MCF 10A (cell line): ENCODE measurements around the gene PDCD1LG2. TPM values are rescaled to one million over a fixed set of nuclear protein-coding genes. Genes with fewer than 3 reads are reported as not detected.
"Not testable (repeated sequence)": the region's sequence is repeated elsewhere in the genome, so short reads cannot be mapped to it uniquely, and the experiment has no call there.

ENCODE experiments used
- BruUV-seq: library from RNA; stranded (reverse); fragments of 400-500 nt; replicated peaks from 2 replicates; lab custom pipeline; 2021; lab: Mats Ljungman, UMichigan
- CTCF ChIA-PET: fragments of 300-600 bp; sonication (Branson Sonifier 250); formaldehyde crosslinking; extraction: SDS; loops from one replicate; lab custom pipeline; 2021; ENCODE audit warnings: antibody characterized with exemption, inconsistent platforms; lab: Yijun Ruan, JAX
- POLR2A ChIA-PET: fragments of 300-600, 350-650 bp; sonication (Branson Sonifier 250); formaldehyde crosslinking; extraction: SDS; loops from one replicate; lab custom pipeline; 2020; ENCODE audit warnings: antibody characterized with exemption, inconsistent platforms; lab: Yijun Ruan, JAX
- DNase-seq: peaks from one replicate; pipeline ENCODE4 v3.0.0-alpha.2; 2018; ENCODE audit not compliant: unreplicated experiment
- H3K27ac Mint-ChIP-seq: one replicate; pipeline ENCODE4 v1.8.0; 2022; ENCODE audit warnings: mild to moderate bottlenecking, low read depth, mixed read lengths; ENCODE audit not compliant: unreplicated experiment
- H3K27me3 Mint-ChIP-seq: one replicate; pipeline ENCODE4 v1.8.0; 2022; ENCODE audit warnings: mixed read lengths; ENCODE audit not compliant: insufficient read depth, unreplicated experiment
- H3K36me3 Mint-ChIP-seq: one replicate; pipeline ENCODE4 v1.8.0; 2022; ENCODE audit warnings: mild to moderate bottlenecking, moderate library complexity, mixed read lengths; ENCODE audit not compliant: insufficient read depth, unreplicated experiment
- H3K4me1 Mint-ChIP-seq: one replicate; pipeline ENCODE4 v1.8.0; 2022; ENCODE audit warnings: mixed read lengths; ENCODE audit not compliant: insufficient read depth, unreplicated experiment
- H3K4me3 Mint-ChIP-seq: one replicate; pipeline ENCODE4 v1.8.0; 2022; ENCODE audit warnings: mild to moderate bottlenecking, moderate library complexity, mixed read lengths; ENCODE audit not compliant: unreplicated experiment
- H3K9me3 Mint-ChIP-seq: one replicate; pipeline ENCODE4 v1.8.0; 2022; ENCODE audit warnings: mixed read lengths; ENCODE audit not compliant: unreplicated experiment
- intact Hi-C: fragments of 100-400 bp; cut with micrococcal nuclease; formaldehyde crosslinking; loops from 2 replicates; pipeline ENCODE4 v1.14.1; 2022
- total RNA-seq: library from RNA; stranded (reverse); gene quantifications from 2 replicates; pipeline ENCODE4 v1.2.3, GENCODE V29; 2022
- TF ChIP-seq, protein P1 (sequence below): fragments of 200-600 bp; IDR thresholded peaks from one replicate; pipeline ENCODE4 v1.8.0; 2022; ENCODE audit warnings: antibody characterized with exemption, mild to moderate bottlenecking; ENCODE audit not compliant: unreplicated experiment

Gene PDCD1LG2
- total RNA-seq, 1 experiment from 2014 or later: 1.8 TPM

DNA sequence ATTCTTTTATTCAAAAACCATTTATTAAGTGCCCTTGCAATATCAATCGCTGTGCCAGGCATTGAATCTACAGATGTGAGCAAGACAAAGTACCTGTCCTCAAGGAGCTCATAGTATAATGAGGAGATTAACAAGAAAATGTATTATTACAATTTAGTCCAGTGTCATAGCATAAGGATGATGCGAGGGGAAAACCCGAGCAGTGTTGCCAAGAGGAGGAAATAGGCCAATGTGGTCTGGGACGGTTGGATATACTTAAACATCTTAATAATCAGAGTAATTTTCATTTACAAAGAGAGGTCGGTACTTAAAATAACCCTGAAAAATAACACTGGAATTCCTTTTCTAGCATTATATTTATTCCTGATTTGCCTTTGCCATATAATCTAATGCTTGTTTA lies 41.5 kb upstream of the PDCD1LG2 start:
- ChIA-PET CTCF (interaction anchor here (0.7 to 1.4 kb wide), 2 partner anchors 121 to 292 kb away, joined by 3 to 4 read pairs; no protein-coding TSS in a partner anchor), POLR2A (no interaction called here)
- intact Hi-C loops: no loop called here
- no peak for DNase-seq
- no peaks in the 10 kb centered on the region for H3K4me1 Mint-ChIP-seq
- no peaks in the 10 kb centered on the region for H3K27me3 Mint-ChIP-seq
- no TSS peak for BruUV-seq
- no peaks in the 10 kb centered on the region for H3K36me3 Mint-ChIP-seq
- TF ChIP-seq, protein P1, sequence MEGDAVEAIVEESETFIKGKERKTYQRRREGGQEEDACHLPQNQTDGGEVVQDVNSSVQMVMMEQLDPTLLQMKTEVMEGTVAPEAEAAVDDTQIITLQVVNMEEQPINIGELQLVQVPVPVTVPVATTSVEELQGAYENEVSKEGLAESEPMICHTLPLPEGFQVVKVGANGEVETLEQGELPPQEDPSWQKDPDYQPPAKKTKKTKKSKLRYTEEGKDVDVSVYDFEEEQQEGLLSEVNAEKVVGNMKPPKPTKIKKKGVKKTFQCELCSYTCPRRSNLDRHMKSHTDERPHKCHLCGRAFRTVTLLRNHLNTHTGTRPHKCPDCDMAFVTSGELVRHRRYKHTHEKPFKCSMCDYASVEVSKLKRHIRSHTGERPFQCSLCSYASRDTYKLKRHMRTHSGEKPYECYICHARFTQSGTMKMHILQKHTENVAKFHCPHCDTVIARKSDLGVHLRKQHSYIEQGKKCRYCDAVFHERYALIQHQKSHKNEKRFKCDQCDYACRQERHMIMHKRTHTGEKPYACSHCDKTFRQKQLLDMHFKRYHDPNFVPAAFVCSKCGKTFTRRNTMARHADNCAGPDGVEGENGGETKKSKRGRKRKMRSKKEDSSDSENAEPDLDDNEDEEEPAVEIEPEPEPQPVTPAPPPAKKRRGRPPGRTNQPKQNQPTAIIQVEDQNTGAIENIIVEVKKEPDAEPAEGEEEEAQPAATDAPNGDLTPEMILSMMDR: no peak
- no peaks in the 10 kb centered on the region for H3K9me3 Mint-ChIP-seq
- H3K4me3 Mint-ChIP-seq: no peak overlapping the region
- H3K27ac Mint-ChIP-seq: no peak overlapping the region

DNA sequence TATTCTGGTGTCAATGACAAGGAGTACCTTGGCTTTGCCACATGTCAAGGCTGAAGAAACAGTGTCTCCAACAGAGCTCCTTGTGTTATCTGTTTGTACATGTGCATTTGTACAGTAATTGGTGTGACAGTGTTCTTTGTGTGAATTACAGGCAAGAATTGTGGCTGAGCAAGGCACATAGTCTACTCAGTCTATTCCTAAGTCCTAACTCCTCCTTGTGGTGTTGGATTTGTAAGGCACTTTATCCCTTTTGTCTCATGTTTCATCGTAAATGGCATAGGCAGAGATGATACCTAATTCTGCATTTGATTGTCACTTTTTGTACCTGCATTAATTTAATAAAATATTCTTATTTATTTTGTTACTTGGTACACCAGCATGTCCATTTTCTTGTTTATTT lies 40.2 kb upstream of the PDCD1LG2 start:
- no peaks in the 10 kb centered on the region for H3K36me3 Mint-ChIP-seq
- H3K27me3 Mint-ChIP-seq: no peaks in the 10 kb centered on the region
- H3K9me3 Mint-ChIP-seq: no peaks in the 10 kb centered on the region
- H3K4me1 Mint-ChIP-seq: no peaks in the 10 kb centered on the region
- BruUV-seq: no TSS peak
- POLR2A ChIA-PET: interaction anchor here (0.9 kb wide), 2 partner anchors 19 to 79 kb away, joined by 3 read pairs; no protein-coding TSS in a partner anchor
- intact Hi-C loops: no loop called here
- no peak overlapping the region for H3K4me3 Mint-ChIP-seq
- CTCF ChIA-PET: interaction anchor here (0.8 to 1.4 kb wide), 2 partner anchors 86 to 120 kb away, joined by 3 to 4 read pairs; no protein-coding TSS in a partner anchor
- no peak overlapping the region for H3K27ac Mint-ChIP-seq
- TF ChIP-seq, protein P1: no peak
- DNase-seq: no peak

DNA sequence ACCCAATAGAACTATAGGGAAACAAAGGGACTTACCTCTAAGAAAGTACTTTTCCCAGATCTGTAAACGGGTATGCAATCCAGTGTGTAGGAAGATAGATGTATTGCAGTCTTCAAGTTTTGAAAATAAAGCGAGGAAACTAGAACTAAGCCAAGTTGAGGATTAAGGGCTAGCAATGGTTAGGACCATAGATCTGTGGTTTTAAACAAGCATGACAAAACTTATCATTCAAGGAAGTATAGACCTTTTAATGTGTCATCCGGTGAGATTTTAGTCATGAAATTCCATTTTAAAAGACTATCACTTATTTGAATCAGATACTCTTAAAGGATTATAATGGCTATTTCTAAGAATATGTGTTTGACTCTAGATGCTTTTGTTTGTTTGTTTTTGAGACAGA lies 39.5 kb upstream of the PDCD1LG2 start:
- Mint-ChIP-seq H3K36me3 (no peaks in the 10 kb centered on the region), H3K4me3 (no peak overlapping the region), H3K27ac (no peak overlapping the region), H3K27me3 (no peaks in the 10 kb centered on the region), H3K9me3 (no peaks in the 10 kb centered on the region), H3K4me1 (no peaks in the 10 kb centered on the region)
- ChIA-PET POLR2A (no interaction called here), CTCF (interaction anchor here (0.5 to 0.8 kb wide), 2 partner anchors 20 to 87 kb away, joined by 3 read pairs; no protein-coding TSS in a partner anchor)
- intact Hi-C loops: no loop called here
- no peak for DNase-seq
- BruUV-seq: no TSS peak
- TF ChIP-seq, protein P1: no peak

DNA sequence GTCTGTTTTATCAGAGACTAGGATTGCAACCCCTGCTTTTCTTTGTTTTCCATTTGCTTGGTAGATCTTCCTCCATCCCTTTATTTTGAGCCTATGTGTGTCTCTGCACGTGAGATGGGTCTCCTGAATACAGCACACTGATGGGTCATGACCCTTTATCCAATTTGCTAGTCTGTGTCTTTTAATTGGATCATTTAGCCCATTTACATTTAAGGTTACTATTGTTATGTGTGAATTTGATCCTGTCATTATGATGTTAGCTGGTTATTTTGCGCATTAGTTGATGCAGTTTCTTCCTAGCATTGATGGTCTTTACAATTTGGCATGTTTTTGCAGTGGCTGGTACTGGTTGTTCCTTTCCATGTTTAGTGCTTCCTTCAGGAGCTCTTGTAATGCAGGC lies 34.7 kb upstream of the PDCD1LG2 start:
- POLR2A ChIA-PET, H3K4me1 Mint-ChIP-seq, BruUV-seq: not testable (repeated sequence)

More for the DNA sequence above, 34.7 kb upstream of the PDCD1LG2 start:
- CTCF ChIA-PET, H3K27ac Mint-ChIP-seq, H3K27me3 Mint-ChIP-seq, DNase-seq, H3K4me3 Mint-ChIP-seq, intact Hi-C loops, H3K36me3 Mint-ChIP-seq, H3K9me3 Mint-ChIP-seq: not testable (repeated sequence)
